ENCODE results near the gene PPP1R1B. TPM values are rescaled to one million over a fixed set of nuclear protein-coding genes. Genes with fewer than 3 reads are reported as not detected.

The PPP1R1B gene
- total RNA-seq, 2 experiments from 2014 or later = not detected

DNA sequence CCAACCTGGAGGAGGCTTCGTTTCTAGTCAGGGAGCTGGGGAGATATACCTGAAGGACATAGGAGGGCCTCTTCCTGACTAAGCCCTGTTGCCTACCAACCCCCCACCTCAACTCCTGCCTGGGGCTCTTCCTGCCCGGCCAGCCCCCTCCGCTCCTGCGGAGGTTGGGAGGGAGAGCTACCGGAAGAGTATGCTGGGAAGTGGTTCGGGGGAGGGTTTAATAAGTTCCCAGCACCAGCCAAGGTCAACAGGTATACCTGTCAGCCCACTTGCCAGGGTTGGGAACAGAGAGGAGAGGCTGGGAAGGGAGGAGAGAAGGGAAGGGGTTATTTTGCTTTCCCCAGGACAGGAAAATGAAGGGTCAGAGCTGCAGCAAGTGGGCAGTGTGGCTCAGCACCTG is 4.7 kb downstream of the PPP1R1B start:
- DNase-seq (ENCODE audit: low spot score) = no peak
- Histone ChIP-seq H2AFZ (ENCODE audit: low read length) (no peak overlapping the region), H3K4me2 (ENCODE audit: low read length) (no peak overlapping the region), H4K20me1 (ENCODE audit: insufficient read depth, low read length) (no peaks in the 10 kb centered on the region), H3K9me2 (ENCODE audit: insufficient read depth, low read length) (no peaks in the 10 kb centered on the region), H3K36me3 (ENCODE audit: insufficient read depth, low read length) (no peaks in the 10 kb centered on the region), H3K79me2 (ENCODE audit: insufficient read depth, low read depth, low read length) (no peaks in the 10 kb centered on the region), H3K4me1 (ENCODE audit: insufficient read depth, low read length, poor library complexity, severe bottlenecking) (peaks cover 25% of the 10 kb centered on the region), H3K9me3 (ENCODE audit: low read length) (no peaks in the 10 kb centered on the region), H3K27ac (ENCODE audit: low read depth, low read length, poor library complexity, severe bottlenecking) (no peak overlapping the region), H3K4me3 (ENCODE audit: low read depth, low read length, poor library complexity, severe bottlenecking) (no peak overlapping the region)
- no TSS peak for BruUV-seq (replicated peaks)
- intact Hi-C loops (cut with micrococcal nuclease; ENCODE audit: unreplicated experiment) = no loop called here
- CTCF ChIA-PET (ENCODE audit: unreplicated experiment) = interaction anchor here (0.9 kb wide), 1 partner anchor 9 kb away, joined by 3 read pairs; no protein-coding TSS in a partner anchor
- POLR2A ChIA-PET = interaction anchor here (0.6 kb wide), 1 partner anchor 490 kb away, joined by 4 read pairs; no protein-coding TSS in a partner anchor
- TF ChIP-seq, protein P1, sequence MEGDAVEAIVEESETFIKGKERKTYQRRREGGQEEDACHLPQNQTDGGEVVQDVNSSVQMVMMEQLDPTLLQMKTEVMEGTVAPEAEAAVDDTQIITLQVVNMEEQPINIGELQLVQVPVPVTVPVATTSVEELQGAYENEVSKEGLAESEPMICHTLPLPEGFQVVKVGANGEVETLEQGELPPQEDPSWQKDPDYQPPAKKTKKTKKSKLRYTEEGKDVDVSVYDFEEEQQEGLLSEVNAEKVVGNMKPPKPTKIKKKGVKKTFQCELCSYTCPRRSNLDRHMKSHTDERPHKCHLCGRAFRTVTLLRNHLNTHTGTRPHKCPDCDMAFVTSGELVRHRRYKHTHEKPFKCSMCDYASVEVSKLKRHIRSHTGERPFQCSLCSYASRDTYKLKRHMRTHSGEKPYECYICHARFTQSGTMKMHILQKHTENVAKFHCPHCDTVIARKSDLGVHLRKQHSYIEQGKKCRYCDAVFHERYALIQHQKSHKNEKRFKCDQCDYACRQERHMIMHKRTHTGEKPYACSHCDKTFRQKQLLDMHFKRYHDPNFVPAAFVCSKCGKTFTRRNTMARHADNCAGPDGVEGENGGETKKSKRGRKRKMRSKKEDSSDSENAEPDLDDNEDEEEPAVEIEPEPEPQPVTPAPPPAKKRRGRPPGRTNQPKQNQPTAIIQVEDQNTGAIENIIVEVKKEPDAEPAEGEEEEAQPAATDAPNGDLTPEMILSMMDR (conservative IDR thresholded peaks at IDR 0.05; ENCODE audit: low read length) = no peak
- no peak for TF ChIP-seq EZH2phosphoT487 (IDR thresholded peaks at IDR 0.05; ENCODE audit: borderline replicate concordance, low read depth, low read length)

DNA sequence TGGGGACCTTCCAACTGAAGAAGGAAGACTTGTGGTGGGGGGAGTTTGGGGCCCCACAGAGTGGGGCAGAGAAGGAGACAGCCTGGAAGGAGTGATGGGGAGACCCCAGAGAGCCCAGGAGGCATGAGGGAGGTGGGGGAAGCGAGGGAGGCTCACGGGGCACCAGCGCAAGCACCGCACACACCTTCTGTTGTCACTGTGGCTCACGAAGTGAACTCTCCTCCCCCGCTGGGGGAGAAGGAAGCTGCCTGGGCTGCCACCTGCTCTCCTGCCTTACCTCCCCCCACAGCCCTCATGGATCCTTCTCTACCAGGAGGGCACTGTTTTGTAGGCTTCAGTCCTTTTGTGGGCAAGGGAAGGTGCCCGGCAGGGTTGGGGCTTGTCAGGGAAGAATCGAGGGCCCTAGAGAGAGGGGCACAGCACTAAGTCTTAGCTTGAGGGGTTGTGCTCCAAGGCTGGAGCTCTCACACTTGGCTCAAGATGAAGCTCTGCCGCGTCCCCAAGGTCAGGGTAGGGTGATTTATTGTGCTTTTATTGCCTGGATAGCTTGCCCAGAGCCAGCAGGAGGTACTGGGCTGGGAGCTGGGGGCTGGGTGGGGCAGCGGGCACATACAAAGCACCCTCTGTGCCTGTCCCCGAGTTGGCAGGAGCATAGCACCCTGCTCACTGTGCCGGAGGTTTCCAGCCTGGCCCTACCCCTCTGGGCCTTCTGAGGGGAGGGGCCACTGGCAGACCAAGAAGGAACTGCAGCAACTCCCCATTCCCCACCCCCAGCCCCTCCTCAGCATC is 5.6 kb downstream of the PPP1R1B start:
- ChIA-PET POLR2A (no interaction called here), CTCF (ENCODE audit: unreplicated experiment) (no interaction called here)
- BruUV-seq (replicated peaks) = no TSS peak

More for the DNA sequence above, 5.6 kb downstream of the PPP1R1B start:
- Histone ChIP-seq H3K4me2 (ENCODE audit: low read length) (no peak overlapping the region), H3K27ac (ENCODE audit: low read depth, low read length, poor library complexity, severe bottlenecking) (no peak overlapping the region), H3K4me1 (ENCODE audit: insufficient read depth, low read length, poor library complexity, severe bottlenecking) (peaks cover 27% of the 10 kb centered on the region), H3K4me3 (ENCODE audit: low read depth, low read length, poor library complexity, severe bottlenecking) (no peak overlapping the region), H3K9me2 (ENCODE audit: insufficient read depth, low read length) (no peaks in the 10 kb centered on the region), H2AFZ (ENCODE audit: low read length) (no peak overlapping the region), H3K36me3 (ENCODE audit: insufficient read depth, low read length) (no peaks in the 10 kb centered on the region), H4K20me1 (ENCODE audit: insufficient read depth, low read length) (no peaks in the 10 kb centered on the region), H3K9me3 (ENCODE audit: low read length) (no peaks in the 10 kb centered on the region), H3K79me2 (ENCODE audit: insufficient read depth, low read depth, low read length) (no peaks in the 10 kb centered on the region; the same call in 1 of the 2 replicates)
- intact Hi-C loops (cut with micrococcal nuclease; ENCODE audit: unreplicated experiment) = no loop called here
- DNase-seq (ENCODE audit: low spot score) = no peak
- no peak for TF ChIP-seq EZH2phosphoT487 (IDR thresholded peaks at IDR 0.05; ENCODE audit: borderline replicate concordance, low read depth, low read length)
- TF ChIP-seq, protein P1 (conservative IDR thresholded peaks at IDR 0.05; ENCODE audit: low read length) = no peak

All from OCI-LY7 (cell line).